K562 (cell line): ENCODE measurements around the gene CTCF. TPM values are rescaled to one million over a fixed set of nuclear protein-coding genes. Genes with fewer than 3 reads are reported as not detected.
A peak's percentile ranks its signal among the peaks of the same experiment; 100 is the strongest.

Source experiments
- ATAC-seq: fragments of 200-7000 bp; cut with Tn5 transposase; 3 replicates; pipeline ENCODE4 v1.9.1; 2020; ENCODE audit warnings: moderate library complexity
- BruUV-seq: library from RNA; stranded (reverse); fragments of 400-500 nt; replicated peaks from 2 replicates; lab custom pipeline; 2021; lab: Mats Ljungman, UMichigan
- CTCF ChIA-PET: fragments of 300-600 bp; formaldehyde crosslinking; extraction: SDS; loops from one replicate; lab custom pipeline; 2021; ENCODE audit warnings: low intra/inter-chr PET ratio; lab: Yijun Ruan, JAX
- POLR2A ChIA-PET: fragments of 300-600, 350-650 bp; sonication (Branson Sonifier 250); formaldehyde crosslinking; extraction: SDS; loops from one replicate; lab custom pipeline; 2021; ENCODE audit warnings: antibody characterized with exemption, inconsistent platforms; lab: Yijun Ruan, JAX
- DNase-seq, 4 experiments: peaks; one replicate each; pipeline versions ENCODE4 v3.0.0 to v3.0.0-alpha.2; 2011 to 2018; ENCODE audit warnings: low spot score in 3 of 4, mixed read lengths in 3 of 4; ENCODE audit errors: extremely low read depth in 1 of 4
- FAIRE-seq: peaks from 2 replicates; lab custom pipeline; 2011; peaks lifted over from hg19 to GRCh38; lab: Jason Lieb, UNC
- H2AFZ ChIP-seq: 2 replicates; pipeline ENCODE4 v1.6.0; 2011; ENCODE audit warnings: low read depth, low read length, control low read depth, inconsistent platforms
- H3K27ac ChIP-seq: fragments of 200-600 bp; 3 replicates; pipeline ENCODE4 v1.8.0; 2011; ENCODE audit warnings: low read depth, mild to moderate bottlenecking, control low read depth, inconsistent platforms, low read length, moderate library complexity, mixed read lengths; ENCODE audit errors: extremely low read depth
- H3K27me3 ChIP-seq, 2 experiments: fragments of 300-600 bp in 1 of 2; 2 replicates in 1 of 2; 3 replicates in 1 of 2; pipeline versions ENCODE4 v1.6.0 to v1.8.0; 2011; ENCODE audit warnings: inconsistent platforms in 2 of 2, low read length in 2 of 2, mild to moderate bottlenecking in 1 of 2, mixed read lengths in 1 of 2, moderate library complexity in 1 of 2; ENCODE audit not compliant: control insufficient read depth in 2 of 2, insufficient read depth in 2 of 2
- H3K36me3 ChIP-seq: fragments of 300-600 bp; 3 replicates; pipeline ENCODE4 v1.8.0; 2011; ENCODE audit warnings: mild to moderate bottlenecking, low read length, inconsistent platforms; ENCODE audit not compliant: control insufficient read depth, insufficient read depth
- H3K4me1 ChIP-seq, 2 experiments: fragments of 200-600 bp in 1 of 2; replicated peaks in 1 of 2; 2 replicates in 1 of 2; 3 replicates in 1 of 2; pipeline versions ENCODE4 v1.5.1 to v1.8.0; 2011; ENCODE audit warnings: inconsistent platforms in 2 of 2, low read length in 2 of 2, mild to moderate bottlenecking in 1 of 2, mixed read lengths in 1 of 2, moderate library complexity in 1 of 2; ENCODE audit not compliant: control insufficient read depth in 2 of 2, insufficient read depth in 2 of 2
- H3K4me2 ChIP-seq: 2 replicates; pipeline ENCODE4 v1.6.1; 2011; ENCODE audit warnings: low read length, control low read depth, inconsistent platforms, mixed read lengths; ENCODE audit not compliant: insufficient read depth
- H3K4me3 ChIP-seq: fragments of 200-600 bp; sonication (generic), shearing (Covaris generic); 2 replicates; pipeline ENCODE4 v1.5.1; 2016; ENCODE audit warnings: control low read depth, inconsistent platforms
- H3K79me2 ChIP-seq: fragments of 200-600 bp; 3 replicates; pipeline ENCODE4 v1.8.0; 2011; ENCODE audit warnings: low read length, inconsistent platforms; ENCODE audit not compliant: control insufficient read depth, insufficient read depth
- H3K9ac ChIP-seq, 2 experiments: 2 replicates each; pipeline versions ENCODE4 v1.6.0 to v1.6.1; 2011; ENCODE audit warnings: low read depth in 2 of 2, low read length in 2 of 2, control low read depth in 1 of 2, inconsistent platforms in 1 of 2, mild to moderate bottlenecking in 1 of 2, mixed read lengths in 1 of 2; ENCODE audit not compliant: insufficient read depth in 1 of 2
- H3K9me1 ChIP-seq: one replicate; pipeline ENCODE4 v1.6.0; 2011; ENCODE audit warnings: inconsistent platforms, mild to moderate bottlenecking, low read length, moderate library complexity; ENCODE audit not compliant: control insufficient read depth, insufficient read depth
- H3K9me3 ChIP-seq: replicated peaks from 2 replicates; pipeline ENCODE4 v1.5.1; 2011; ENCODE audit warnings: low read depth, low read length, inconsistent platforms; ENCODE audit not compliant: control insufficient read depth, insufficient read depth
- H4K20me1 ChIP-seq: replicated peaks from 2 replicates; pipeline ENCODE4 v1.6.1; 2011; ENCODE audit warnings: low read length, inconsistent platforms, mixed read lengths; ENCODE audit not compliant: control insufficient read depth, insufficient read depth
- DDX20 ChIP-seq: fragments of 450-650 bp; IDR thresholded peaks from 2 replicates; pipeline ENCODE4 v1.6.1; 2016; ENCODE audit warnings: missing genetic modification characterization, low read depth, mild to moderate bottlenecking, missing compliant biosample characterization, moderate library complexity
- HDGF ChIP-seq: fragments of 450-650 bp; IDR thresholded peaks from 2 replicates; pipeline ENCODE4 v1.6.1; 2016
- JUNB ChIP-seq: fragments of 450-650 bp; formaldehyde crosslinking; conservative IDR thresholded peaks from 2 replicates; pipeline ENCODE4 v1.4.0; 2020; ENCODE audit warnings: mild to moderate bottlenecking
- SRSF1 ChIP-seq: fragments of 200-400 bp; formaldehyde crosslinking; IDR thresholded peaks from 2 replicates; pipeline ENCODE4 v1.6.1; 2017; ENCODE audit warnings: mild to moderate bottlenecking, low read depth, low read length, moderate library complexity
- ZNF121 ChIP-seq: sonication (generic); formaldehyde crosslinking; conservative IDR thresholded peaks from 2 replicates; pipeline ENCODE4 v1.8.0; 2022; ENCODE audit warnings: missing genetic modification reagents
- ZNF644 ChIP-seq: fragments of 200-800 bp; sonication (Bioruptor generic); IDR thresholded peaks from 2 replicates; pipeline ENCODE4 v1.6.1; 2016; ENCODE audit warnings: low read depth, missing genetic modification characterization, missing compliant biosample characterization
- WGBS: fragments of 100-300 bp; shearing (Covaris generic); methylation state at CpG from one replicate; pipeline ENCODE4 v1.1.6; 2016; ENCODE audit warnings: low coverage, mixed read lengths; ENCODE audit not compliant: insufficient coverage; ENCODE audit errors: missing lambda C conversion rate; 5-methylcytosine and 5-hydroxymethylcytosine counted together
- in situ Hi-C: fragments of 300-500 bp; cut with MboI; formaldehyde crosslinking; loops from 4 replicates; pipeline ENCODE4 v1.15.0; 2018; ENCODE audit warnings: inconsistent platforms, mixed read lengths
- intact Hi-C: fragments of 100-400 bp; cut with micrococcal nuclease; formaldehyde crosslinking; loops from 2 replicates; pipeline ENCODE4 v1.14.2; 2022
- polyA plus RNA-seq, 8 experiments: library from polyadenylated mRNA; depleted of rRNA in 4 of 8; stranded (reverse) in 5 of 8; unstranded in 3 of 8; fragments of >200 nt; fragmentation: Nextera tagmentation in 2 of 8; fragmentation: Illumina TruSeq in 1 of 8; extraction: Ambion mirVana in 2 of 8; extraction: Trizol in 1 of 8; gene quantifications; 2 replicates each; pipeline versions ENCODE4 v1.2.1 to v1.2.3, GENCODE V29; 2011 to 2014; ENCODE audit warnings: inconsistent platforms in 1 of 8, missing spikeins in 1 of 8
- total RNA-seq, 7 experiments: library from RNA; depleted of rRNA in 6 of 7; stranded (reverse); fragments of >200 nt in 6 of 7; fragmentation: Illumina TruSeq in 2 of 7; extraction: Trizol in 2 of 7; gene quantifications; 2 replicates each; pipeline versions ENCODE4 v1.2.1 to v1.2.3, GENCODE V29; 2011 to 2021; ENCODE audit warnings: low replicate concordance in 1 of 7

Gene CTCF
- total and polyA plus RNA-seq, 9 of the 15 experiments (the other 6 are each of a cell fraction or from before 2014, with no cell fraction given), result 7.8 to 49.2 (median 33.9) TPM

DNA sequence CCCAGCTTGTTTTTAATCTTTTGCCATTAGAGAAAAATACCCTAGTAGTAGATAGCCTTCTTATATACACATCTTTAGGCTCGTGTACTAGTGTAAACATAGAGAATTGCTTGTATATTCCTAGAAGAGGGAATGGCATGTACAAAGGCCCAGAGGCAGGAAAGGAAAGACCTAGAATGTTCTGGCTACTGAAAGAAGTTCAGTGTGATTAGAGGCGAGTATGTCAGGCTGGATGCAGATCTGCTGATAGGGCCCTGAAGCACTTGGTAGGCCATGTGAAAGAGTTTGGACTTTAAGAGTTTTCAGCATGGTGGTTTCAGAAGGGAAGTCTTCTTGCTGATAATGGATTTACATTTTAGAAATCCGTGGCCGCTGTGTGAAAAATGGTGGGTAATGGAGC is 17.4 kb downstream of the CTCF start:
- Histone ChIP-seq H3K27ac (no peak overlapping the region), H3K4me1 (no peaks in the 10 kb centered on the region), H3K27me3 (no peaks in the 10 kb centered on the region)
- intact Hi-C loops, result no loop called here
- 78% methylated on average over 4 of the region's 4 CpGs for WGBS
- no peak for TF ChIP-seq DDX20 (tag)
- TF ChIP-seq ZNF644 (tag), result no peak
- no peak for TF ChIP-seq HDGF
- TF ChIP-seq JUNB (CRISPR knock-in tag), result no peak
- TF ChIP-seq, all 486 proteins: peak for 0
- TSS peak; percentile 23 for BruUV-seq
- H3K79me2 ChIP-seq, result peaks cover 58% of the 10 kb centered on the region
- no peak overlapping the region for H2AFZ ChIP-seq
- no peak overlapping the region for H3K9ac ChIP-seq
- no peaks in the 10 kb centered on the region for H4K20me1 ChIP-seq
- POLR2A ChIA-PET, result interaction anchor here (1.0 kb wide), 1 partner anchor 8 kb away, joined by 3 read pairs; no protein-coding TSS in a partner anchor
- H3K9me1 ChIP-seq, result no peaks in the 10 kb centered on the region
- peaks cover 25% of the 10 kb centered on the region; the same call in 2 of the 3 replicates for H3K36me3 ChIP-seq
- H3K4me3 ChIP-seq, result no peak overlapping the region
- no peaks in the 10 kb centered on the region for H3K9me3 ChIP-seq
- no peak overlapping the region for H3K4me2 ChIP-seq
- in situ Hi-C loops, result no loop called here
- DNase-seq, result no peak
- FAIRE-seq, result no peak
- no peak for ATAC-seq
- CTCF ChIA-PET, result no interaction called here

DNA sequence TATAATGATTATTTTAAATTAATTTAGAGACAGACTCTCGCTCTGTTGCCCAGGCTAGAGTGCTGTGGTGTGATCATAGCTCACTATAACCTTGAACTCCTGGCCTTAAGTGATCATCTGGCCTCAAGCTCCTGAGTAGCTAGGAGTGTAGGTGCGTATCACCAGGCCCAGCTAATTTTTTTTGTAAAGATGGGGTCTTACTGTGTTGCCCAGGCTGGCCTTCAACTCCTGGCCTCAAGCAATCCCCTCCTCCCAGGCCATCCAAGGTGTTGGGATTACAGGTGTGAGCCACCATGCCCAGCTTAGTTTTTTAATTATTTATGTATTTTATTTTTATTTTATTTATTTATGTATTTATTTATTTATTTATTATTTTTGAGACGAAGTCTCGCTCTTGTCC is 17.9 kb downstream of the CTCF start:
- Histone ChIP-seq H3K27ac (no peak overlapping the region), H3K79me2 (peaks cover 59% of the 10 kb centered on the region), H3K4me1 (no peaks in the 10 kb centered on the region), H3K9me1 (no peaks in the 10 kb centered on the region), H2AFZ (no peak overlapping the region), H4K20me1 (no peaks in the 10 kb centered on the region), H3K36me3 (peaks cover 19% of the 10 kb centered on the region; the same call in 2 of the 3 replicates), H3K9me3 (no peaks in the 10 kb centered on the region), H3K4me3 (no peak overlapping the region), H3K9ac (no peak overlapping the region), H3K4me2 (no peak overlapping the region), H3K27me3 (no peaks in the 10 kb centered on the region)
- no TSS peak for BruUV-seq
- intact Hi-C loops (no loop called here), in situ Hi-C loops (no loop called here)
- ChIA-PET POLR2A (interaction anchor here (0.6 to 1.2 kb wide), 4 partner anchors 9 to 26 kb away, joined by 3 to 4 read pairs (median 3); no protein-coding TSS in a partner anchor), CTCF (no interaction called here)
- WGBS, result 98% methylated on average over 4 of the region's 4 CpGs
- DNase-seq, result no peak
- ATAC-seq, result no peak
- peak; percentile 37 for TF ChIP-seq ZNF121 (CRISPR knock-in tag)
- TF ChIP-seq SRSF1, result no peak
- FAIRE-seq, result no peak
